MM.1S (cell line): Measurements from ENCODE around the gene LRP6.

Source experiments
- CTCF ChIP-seq: fragments of 300-600 bp; sonication (generic); IDR thresholded peaks from 2 replicates; pipeline ENCODE4 v1.5.1; 2016; ENCODE audit warnings: antibody characterized with exemption, low read length, mixed read lengths
- EZH2 ChIP-seq: fragments of 300-600 bp; sonication (generic); optimal IDR thresholded peaks from 2 replicates; pipeline ENCODE3; 2017; ENCODE audit warnings: low read depth, mild to moderate bottlenecking, antibody characterized with exemption, low read length, mixed read lengths

- TF ChIP-seq CTCF: no peak
- TF ChIP-seq EZH2: no peak
Measured at GRCh38 chr12:12088761-12089160, 178.1 kb downstream of the LRP6 start.
